GM12865 (cell line): ENCODE measurements around the gene RTEL1.
"Not testable (repeated sequence)": the region's sequence is repeated elsewhere in the genome, so short reads cannot be mapped to it uniquely, and the experiment has no call there.

Experiments
- DNase-seq: peaks from one replicate; pipeline ENCODE4 v3.0.0; 2010; ENCODE audit warnings: low read depth
- H3K4me3 ChIP-seq: 2 replicates; pipeline ENCODE4 v1.5.1; 2011; ENCODE audit warnings: mild to moderate bottlenecking, low read depth, low read length, control low read depth
- TF ChIP-seq, protein P1 (sequence below): IDR thresholded peaks from 2 replicates; pipeline ENCODE4 v1.5.1; 2011; ENCODE audit warnings: low read length, control low read depth, low read depth, inconsistent platforms; ENCODE audit not compliant: insufficient read depth; ENCODE audit errors: missing control alignments

Gene RTEL1

DNA sequence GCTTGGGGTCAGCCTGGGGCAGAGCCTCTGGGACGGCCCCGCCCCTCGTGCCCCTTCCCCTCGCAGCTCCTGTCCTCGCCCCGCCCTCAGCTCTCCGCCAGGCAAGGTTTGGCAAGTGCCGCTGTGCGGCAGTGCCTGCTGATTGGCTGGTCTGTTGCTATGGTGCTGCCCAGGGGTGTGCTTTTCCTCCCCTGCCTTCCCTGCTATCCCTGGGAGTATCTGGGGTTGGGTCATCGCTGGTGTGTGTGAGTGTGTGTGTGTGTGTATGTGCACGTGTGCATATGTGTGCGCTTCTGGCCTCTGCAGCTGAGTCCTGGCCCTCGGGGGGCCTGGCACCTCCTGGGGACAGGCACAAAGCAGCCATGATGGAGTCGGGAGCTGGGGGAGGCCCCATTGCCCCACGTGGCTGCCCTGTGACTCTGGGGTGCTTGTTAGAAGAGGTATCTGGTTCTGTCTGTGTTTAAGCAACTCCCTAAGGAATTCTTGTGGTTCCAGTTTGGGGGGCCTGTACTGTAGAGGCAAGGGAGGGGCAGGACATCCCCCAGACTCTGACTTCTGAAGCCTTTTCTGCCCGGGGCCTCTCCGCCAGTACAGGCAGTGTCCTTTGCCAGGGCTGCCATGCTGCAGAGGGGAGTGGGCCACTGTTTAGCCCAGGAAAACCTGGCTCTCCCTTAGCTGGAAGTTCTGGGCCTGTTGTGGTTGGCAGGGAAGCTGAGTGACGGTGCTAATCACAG is 6.9 kb downstream of the RTEL1 start:
- DNase-seq: no peak
- no peak overlapping the region for H3K4me3 ChIP-seq
- TF ChIP-seq, protein P1, sequence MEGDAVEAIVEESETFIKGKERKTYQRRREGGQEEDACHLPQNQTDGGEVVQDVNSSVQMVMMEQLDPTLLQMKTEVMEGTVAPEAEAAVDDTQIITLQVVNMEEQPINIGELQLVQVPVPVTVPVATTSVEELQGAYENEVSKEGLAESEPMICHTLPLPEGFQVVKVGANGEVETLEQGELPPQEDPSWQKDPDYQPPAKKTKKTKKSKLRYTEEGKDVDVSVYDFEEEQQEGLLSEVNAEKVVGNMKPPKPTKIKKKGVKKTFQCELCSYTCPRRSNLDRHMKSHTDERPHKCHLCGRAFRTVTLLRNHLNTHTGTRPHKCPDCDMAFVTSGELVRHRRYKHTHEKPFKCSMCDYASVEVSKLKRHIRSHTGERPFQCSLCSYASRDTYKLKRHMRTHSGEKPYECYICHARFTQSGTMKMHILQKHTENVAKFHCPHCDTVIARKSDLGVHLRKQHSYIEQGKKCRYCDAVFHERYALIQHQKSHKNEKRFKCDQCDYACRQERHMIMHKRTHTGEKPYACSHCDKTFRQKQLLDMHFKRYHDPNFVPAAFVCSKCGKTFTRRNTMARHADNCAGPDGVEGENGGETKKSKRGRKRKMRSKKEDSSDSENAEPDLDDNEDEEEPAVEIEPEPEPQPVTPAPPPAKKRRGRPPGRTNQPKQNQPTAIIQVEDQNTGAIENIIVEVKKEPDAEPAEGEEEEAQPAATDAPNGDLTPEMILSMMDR: no peak

DNA sequence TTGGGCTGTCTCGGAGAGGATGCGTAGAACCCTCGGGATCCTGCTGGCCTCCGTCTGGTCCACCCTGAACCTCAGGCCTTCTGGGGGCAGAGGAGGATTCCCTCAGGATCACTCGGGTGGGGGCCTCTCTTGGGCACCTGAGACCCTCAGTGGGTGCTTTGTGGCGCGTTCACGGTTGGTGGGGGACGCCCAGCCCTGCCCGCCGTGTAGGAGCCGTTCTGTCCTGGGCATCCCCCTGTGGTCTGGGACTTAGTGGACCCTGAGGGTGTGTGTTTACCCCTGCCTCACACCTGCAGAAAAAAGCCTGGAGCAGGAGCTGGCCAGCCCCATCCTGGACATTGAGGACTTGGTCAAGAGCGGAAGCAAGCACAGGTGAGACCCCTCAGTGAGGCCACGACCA is 7.6 kb downstream of the RTEL1 start:
- no peak for DNase-seq
- TF ChIP-seq, protein P1: no peak
- H3K4me3 ChIP-seq: no peak overlapping the region

DNA sequence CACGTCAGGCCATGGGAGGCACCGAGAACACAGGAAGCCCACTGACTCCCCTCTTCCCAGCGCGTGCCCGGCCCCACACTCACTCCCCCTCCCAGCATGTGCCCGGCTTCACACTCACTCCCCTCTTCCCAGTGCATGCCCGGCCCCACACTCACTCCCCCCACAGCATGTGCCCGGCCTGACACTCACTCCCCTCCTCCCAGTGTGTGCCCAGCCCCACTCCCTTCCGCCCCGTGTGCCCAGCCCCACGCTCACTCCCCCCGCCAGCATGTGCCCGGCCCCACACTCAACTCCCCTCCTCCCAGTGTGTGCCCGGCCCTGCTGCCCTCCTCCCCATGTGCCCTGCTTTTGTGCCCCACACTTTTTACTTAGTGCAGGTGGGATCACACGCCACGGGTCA is 9.7 kb downstream of the RTEL1 start:
- H3K4me3 ChIP-seq: no peak overlapping the region
- no peak for DNase-seq
- TF ChIP-seq, protein P1: no peak

DNA sequence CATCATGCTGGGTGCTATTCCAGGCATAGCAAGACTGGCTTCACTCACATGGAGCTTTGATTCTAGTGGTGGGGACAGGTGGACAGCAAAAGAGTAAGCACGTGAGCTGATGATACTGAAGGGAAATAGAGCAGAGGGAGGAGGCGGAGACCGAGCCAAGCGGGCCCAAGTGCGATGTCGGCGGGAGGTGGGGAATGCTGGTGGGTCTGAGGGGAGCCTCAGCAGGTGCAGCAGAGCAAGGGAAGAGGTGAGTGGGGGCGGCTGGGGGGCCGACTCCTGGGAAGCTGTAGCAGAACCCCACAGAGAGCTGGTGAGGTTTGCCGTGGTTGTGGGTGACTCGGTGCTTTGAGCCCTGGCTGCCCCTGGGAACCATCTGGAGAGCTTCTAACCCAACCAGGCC is 10.2 kb downstream of the RTEL1 start:
- DNase-seq: no peak
- no peak overlapping the region for H3K4me3 ChIP-seq
- TF ChIP-seq, protein P1: no peak

DNA sequence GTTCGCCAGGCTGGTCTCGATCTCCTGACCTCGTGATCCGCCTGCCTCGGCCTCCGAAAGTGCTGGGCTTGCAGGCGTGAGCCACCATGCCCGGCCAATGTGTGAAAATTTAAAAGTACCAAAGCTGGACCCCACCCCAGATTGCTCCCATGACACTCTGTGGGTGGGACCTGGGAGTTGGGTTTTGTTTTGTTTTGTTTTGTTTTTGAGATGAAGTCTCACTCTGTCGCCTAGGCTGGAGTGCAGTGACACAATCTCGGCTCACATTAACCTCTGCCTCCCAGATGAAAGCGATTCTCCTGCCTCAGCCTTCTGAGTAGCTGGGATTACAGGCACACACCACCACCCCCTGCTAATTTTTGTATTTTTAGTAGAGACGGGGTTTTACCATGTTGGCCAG is 13.6 kb downstream of the RTEL1 start:
- H3K4me3 ChIP-seq, DNase-seq: not testable (repeated sequence)

DNA sequence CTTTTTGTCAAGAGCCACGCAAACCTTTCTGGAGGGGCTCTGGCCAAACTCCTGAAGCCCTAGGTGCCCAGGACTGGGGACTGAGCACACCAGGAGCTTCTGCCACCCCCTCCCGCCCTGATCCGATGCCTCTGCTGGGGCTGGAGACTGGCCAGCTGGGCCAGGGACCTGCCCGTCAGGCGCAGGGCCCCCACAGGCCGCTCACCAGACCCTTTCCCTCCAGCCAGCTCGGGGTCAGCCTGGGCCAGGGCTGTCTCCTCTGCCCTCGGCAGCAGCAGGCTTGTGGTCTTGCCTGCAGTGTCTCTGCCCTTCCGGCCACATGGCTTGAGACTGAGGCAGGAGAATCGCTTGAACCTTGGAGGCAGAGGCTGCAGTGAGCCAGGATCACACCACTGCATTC is 14.6 kb downstream of the RTEL1 start:
- no peak overlapping the region for H3K4me3 ChIP-seq
- TF ChIP-seq, protein P1: no peak
- no peak for DNase-seq

DNA sequence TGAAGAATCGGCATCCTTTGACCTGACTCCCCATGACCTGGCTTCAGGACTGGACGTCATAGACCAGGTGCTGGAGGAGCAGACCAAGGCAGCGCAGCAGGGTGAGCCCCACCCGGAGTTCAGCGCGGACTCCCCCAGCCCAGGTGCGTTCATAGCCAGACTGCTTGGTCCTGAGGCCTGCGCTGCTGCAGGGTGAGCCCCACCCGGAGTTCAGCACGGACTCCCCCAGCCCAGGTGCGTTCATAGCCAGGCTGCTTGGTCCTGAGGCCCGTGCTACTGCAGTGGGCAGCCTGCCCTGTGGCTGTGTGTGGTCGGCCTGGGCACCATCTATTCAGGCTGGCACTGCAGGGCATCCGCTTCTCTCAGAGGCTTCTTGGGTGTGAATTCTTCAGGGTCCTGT is 15.8 kb downstream of the RTEL1 start:
- no peak overlapping the region for H3K4me3 ChIP-seq
- no peak for DNase-seq
- TF ChIP-seq, protein P1: no peak
